Ishikawa (cell line): Measurements from ENCODE around the gene OR5H2.

ENCODE experiments used
- MAX ChIP-seq: IDR thresholded peaks from 2 replicates; pipeline ENCODE4 v1.6.1; 2012
- REST ChIP-seq: IDR thresholded peaks from 2 replicates; pipeline ENCODE4 v1.6.1; 2012; ENCODE audit warnings: low read depth, mild to moderate bottlenecking
- TEAD4 ChIP-seq: IDR thresholded peaks from 2 replicates; pipeline ENCODE4 v1.6.1; 2012
- YY1 ChIP-seq: IDR thresholded peaks from 2 replicates; pipeline ENCODE4 v1.6.1; 2012; ENCODE audit warnings: low read depth
- ZBTB7A ChIP-seq: IDR thresholded peaks from 2 replicates; pipeline ENCODE4 v1.6.1; 2012; ENCODE audit warnings: low read depth

DNA sequence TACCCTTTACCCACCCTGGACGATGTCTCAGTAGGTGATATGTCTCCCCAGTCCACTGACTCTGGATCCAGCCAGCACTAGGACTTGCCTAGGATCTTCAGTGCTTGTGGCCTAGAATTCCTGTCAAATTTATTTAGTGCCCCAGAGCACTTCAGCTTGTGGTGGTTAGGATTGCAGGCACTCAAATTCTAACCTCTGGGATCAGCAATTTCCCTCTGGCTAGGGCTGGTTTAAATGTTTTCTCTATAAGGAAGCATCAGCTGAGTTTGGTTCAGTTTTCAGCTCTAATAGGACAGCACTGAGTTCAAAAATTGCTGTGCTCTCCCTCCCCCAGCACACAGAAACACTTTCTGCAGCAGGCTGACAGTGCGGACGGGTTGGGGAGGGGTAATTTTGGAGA, 10.2 kb upstream of the OR5H2 start:
- no peak for TF ChIP-seq YY1
- TF ChIP-seq REST = no peak
- no peak for TF ChIP-seq MAX
- TF ChIP-seq TEAD4 = no peak
- no peak for TF ChIP-seq ZBTB7A
